CD4-positive, alpha-beta T cell treated with Interferon alpha-2 for 1 hour (primary cell): ENCODE data around the gene ALDH1A1.

Source experiments
- DNase-seq, 2 donors: peaks; one replicate each; pipeline ENCODE4 v3.0.0-alpha.2; 2020 to 2022

ALDH1A1 gene

DNA sequence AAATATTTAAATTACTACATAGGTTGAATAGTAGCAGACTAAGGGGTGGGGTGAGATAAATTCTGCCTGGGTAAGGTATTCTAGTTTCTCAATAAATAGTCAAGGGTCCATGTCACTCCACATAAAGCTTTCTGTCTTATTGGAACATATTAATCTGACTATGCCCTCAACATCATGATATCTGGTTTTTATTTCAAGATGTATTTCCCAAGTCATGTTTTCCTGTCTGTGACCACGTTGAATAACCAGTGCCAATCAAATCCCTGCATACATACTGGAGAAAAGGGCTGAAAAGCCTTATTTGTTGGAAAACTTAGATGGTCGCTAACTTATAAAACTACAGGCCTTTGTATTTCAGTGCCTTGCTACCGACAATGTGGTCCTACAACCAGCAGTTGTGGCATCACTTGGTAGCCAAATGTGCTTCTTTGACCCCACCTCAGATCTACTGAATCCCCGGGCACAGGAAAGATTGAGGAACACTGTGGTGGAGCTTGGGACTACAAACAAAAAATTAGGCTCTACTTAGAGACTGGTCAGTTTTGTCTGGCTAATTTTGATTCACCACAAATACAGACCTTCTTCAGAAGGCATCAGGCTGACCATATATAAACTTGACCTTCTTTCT is 39.4 kb downstream of the ALDH1A1 start:
- DNase-seq: no peak

GRCh38 chr9:72912476-72913381 is 40.1 kb downstream of the ALDH1A1 start:
- no peak for DNase-seq

DNA sequence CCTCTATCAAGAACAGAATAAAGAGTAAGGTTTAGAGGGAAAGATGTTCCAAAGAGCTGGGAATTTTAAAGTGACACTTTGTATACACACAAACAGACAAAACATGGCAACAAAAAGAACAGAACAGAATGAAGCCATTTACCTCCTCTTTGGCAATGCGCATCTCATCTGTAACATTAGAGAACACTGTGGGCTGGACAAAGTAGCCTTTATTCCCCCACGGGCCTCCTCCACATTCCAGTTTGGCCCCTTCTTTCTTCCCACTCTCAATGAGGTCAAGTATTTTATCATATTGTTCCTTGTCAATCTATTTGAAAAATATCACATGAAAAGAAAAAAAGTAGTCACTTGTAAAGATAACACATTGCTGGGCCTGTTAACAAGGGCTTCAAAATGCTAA is 41.0 kb downstream of the ALDH1A1 start:
- no peak for DNase-seq

DNA sequence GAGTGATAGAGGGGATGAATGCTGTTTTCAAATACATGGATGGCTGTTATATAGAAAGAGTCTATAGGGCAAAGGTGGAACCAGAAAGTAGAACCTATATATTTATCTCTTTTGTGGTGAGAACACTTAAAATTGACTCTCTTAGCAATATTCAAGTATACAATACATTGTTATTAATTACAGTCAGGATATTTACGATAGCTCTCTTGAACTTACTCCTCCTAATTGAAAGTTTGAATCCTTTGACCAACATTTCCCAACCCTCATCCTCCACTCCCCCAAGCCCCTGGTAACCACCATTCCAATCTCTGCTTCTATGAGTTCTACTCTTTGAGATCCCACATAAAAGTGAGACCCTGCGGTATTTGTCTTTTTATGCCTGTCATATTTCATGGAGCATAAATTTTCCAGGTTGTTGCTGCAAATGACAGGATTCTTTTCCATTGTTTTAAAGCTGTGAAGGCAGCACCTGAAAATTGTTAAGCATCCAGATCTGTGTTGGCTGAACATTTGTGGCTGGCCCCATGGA is 41.5 kb downstream of the ALDH1A1 start:
- no peak for DNase-seq

GRCh38 chr9:72909428-72909827 is 43.4 kb downstream of the ALDH1A1 start:
- DNase-seq: no peak

- DNase-seq: no peak
These were observed 45.4 kb downstream of the ALDH1A1 start for GRCh38 chr9:72907421-72907820.

- DNase-seq: no peak
These were observed 46.0 kb downstream of the ALDH1A1 start for GRCh38 chr9:72906810-72907209.

DNA sequence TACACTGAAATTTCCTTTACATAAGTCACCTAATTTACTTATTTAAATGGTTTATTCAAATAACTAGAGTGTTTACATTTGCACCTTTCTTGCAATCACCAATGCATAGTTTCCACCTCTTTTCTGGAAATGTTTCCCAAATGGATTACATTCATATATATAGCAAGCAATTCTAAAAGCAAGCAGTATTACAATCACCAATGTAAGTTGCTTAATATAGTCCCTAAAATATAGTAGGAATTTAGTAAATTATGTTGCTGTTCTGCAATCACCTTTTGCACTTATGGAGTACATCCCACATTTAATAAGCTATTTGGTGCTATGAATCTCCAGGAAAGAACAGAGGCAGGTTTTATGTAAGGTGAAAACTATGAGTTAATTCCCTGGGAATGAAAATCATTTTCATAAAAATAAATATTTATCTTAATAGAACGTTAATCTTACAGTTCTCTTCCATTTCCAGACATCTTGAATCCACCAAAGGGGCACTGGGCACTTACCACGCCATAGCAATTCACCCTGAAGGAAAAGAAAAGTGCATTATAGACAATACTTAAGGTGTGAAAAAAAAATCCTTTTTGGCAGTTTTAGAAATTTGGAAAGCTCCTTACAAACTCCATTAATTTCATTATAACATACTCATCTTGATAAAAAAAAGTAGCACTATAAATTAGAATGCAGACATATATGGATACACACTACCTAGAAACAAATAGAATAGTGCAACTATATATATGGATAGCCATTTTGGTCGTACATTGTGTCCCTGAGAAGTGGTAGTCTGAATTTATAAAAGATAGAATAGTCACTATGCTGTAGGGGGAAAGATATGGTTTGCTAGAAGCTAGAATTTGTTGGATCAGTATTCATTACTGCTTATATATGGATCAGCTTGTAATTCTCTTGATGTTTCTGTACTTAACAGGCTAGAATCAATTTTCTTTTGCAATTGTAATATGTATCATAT is 47.1 kb downstream of the ALDH1A1 start:
- DNase-seq: no peak

GRCh38 chr9:72904267-72905093 is 48.4 kb downstream of the ALDH1A1 start:
- DNase-seq: no peak

DNA sequence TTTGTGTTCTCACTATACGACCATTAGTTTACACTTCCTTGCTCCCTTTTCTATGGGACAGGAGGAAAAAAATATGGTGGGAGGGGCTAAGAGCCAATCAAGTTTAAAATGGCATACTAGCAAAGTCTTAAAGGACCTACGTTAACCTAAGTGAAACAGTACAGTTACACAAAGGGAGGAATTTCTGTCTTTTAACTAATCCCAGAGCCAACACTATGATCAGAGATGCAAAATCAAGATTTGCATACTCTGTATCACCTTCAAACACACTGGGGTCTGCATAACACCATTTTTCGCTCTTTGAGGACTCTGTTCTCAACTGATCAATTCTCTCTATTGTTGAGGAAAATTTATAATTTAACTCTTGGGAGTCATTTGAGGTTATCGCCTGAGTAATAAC is 49.8 kb downstream of the ALDH1A1 start:
- DNase-seq: no peak

- DNase-seq: no peak
These were observed 50.6 kb downstream of the ALDH1A1 start for GRCh38 chr9:72902268-72902667.

- DNase-seq: no peak
These were observed 52.9 kb downstream of the ALDH1A1 start for GRCh38 chr9:72899734-72900477.

DNA sequence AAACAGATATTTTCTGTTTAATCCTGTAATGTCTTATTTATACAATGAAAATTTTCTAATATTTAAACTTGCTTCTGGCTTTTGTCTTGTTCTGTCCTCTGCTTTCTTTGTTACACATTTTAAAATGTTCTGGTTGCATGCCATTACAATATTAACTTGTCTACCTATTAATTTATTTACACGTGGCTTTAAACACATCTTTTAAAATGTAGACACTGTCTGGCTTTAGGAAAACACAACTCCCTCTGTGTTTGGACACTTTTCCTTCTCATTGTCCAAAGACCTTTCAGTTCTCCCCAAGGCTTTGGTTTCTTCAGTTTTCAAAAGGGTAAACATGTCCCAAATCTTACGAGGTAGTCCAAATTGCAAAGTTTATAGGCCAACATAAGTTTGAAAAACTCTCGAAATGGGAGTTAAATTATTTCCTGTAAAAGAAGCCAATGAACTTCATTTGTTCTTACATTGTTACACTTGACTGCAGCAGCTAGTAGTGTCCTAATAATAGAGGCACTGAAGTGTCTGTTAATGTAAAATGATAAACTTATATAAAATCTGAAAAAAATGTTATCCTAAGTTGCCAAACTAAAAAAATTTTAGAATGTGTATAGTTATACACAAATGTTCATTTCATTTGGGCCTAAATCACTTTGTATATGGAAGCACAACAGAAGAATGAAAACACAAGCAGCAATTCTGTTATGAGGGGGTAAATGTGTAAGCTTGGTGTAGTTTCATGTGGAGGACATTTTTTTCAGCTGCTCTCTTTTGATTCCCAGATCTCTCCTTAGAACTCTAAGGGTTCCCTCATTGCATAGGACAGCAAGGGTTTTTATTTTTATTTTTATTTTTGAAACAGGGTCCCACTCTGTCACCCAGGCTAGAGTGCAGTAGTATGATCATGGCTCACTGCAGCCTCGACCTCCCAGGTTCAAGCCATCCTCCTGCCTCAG is 53.8 kb downstream of the ALDH1A1 start:
- DNase-seq: no peak

DNA sequence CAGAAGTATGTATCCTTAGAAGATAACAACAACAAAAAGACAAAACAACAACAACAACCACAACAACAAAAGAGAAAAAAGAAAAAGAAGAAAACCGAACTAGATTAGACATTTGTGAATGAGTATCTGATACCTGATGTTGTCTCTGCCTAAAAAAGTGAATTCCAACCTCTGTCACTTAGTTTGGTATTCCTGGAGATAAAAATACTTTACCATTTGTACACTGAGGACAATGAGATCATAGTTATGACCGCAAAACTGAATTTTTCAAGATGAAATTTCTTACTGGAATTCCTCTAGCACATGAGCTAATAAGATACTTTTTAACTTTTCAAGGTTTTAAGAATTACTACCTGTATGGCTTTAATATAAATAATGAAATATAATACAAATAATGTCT is 54.5 kb downstream of the ALDH1A1 start:
- DNase-seq: no peak

DNA sequence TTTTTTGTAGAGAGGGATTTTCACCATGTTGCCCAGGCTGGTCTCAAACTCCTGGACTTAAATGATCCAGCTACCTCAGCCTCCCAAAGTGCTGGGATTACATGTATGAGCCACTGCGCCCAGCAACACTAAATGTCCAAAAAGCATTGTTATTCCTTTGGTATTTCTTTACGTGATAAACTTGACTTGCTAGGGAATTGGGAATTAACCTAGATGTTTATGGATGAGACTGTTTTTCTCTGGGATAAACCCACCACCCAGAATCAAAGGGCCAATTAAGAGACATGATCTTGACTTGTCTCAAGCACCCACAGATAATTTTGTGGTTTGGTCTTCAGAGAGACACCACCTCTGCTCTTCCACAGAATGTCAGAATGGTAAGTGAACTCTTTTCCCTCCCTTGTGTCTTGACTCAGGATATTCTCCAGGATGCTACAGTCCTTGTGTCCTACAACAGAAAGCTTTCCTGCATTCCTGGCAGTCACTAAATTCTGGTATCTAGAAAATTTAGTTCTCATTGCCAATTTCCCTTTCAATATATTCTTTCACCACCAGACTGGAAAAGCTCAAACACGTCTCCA is 55.7 kb downstream of the ALDH1A1 start:
- no peak for DNase-seq

DNA sequence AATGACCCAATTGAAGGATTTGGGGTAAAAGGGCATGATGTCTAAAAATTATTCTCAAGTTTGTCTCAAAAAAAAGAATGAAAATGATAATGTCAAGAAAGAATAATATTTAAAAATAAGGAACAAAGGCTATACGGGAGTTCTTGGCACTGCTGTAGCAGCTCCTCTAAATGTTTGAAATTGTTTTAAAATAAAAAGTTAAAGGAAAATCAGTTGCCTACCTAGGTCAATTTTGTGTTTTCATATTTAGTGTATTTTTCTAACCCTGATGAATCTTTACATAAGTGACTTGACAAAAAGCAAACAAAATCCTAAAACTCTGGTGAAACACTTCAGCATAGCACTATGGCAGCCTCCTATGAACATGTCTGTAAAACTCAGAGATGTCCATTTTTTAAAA is 56.4 kb downstream of the ALDH1A1 start:
- no peak for DNase-seq

DNA sequence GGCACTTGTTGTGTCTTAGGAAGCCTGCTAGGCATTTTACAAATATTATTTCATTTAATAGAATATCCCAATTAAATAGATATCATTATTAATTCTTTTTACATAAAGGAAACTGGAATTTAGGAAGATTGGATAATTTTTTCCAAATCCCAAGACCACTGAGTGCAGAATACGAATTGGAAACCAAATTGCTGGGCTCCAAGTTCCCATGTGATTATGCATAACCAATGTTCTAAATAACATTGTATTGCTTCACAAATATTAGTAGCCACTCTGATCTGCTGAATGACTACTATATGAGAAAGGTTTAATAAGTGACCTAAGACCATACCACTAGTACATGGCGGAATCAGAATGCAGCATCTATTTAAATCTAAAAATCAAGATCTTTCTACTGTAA is 57.7 kb downstream of the ALDH1A1 start:
- DNase-seq: no peak

DNA sequence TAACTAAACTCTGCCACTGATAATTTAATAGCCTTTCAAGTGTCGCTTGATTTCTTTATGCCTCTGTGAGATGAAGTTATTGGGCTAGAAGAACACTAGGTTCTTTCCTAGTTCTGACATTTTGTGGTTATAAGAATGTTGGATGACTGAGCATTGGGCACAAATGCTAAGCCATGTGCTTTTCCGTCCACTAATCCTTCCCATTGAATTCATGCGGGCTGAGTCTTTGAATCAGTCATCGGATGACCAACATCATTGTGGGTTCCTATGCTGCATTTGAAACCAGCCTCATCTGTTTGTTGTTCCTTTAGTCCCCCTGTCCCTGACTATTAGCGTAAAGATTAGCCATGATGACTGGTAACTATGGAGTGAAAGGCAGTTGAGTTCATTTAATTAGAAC is 58.5 kb downstream of the ALDH1A1 start:
- DNase-seq: no peak

GRCh38 chr9:72893437-72893836 is 59.4 kb downstream of the ALDH1A1 start:
- no peak for DNase-seq

GRCh38 chr9:72891043-72891442 is 61.8 kb downstream of the ALDH1A1 start:
- no peak for DNase-seq
